Body of pancreas (tissue), 4 donors: ENCODE results near the gene NKIRAS1. TPM values are rescaled to one million over a fixed set of nuclear protein-coding genes. Genes with fewer than 3 reads are reported as not detected.
A peak's percentile ranks its signal among the peaks of the same experiment; 100 is the strongest.
"Not testable (repeated sequence)": the region's sequence is repeated elsewhere in the genome, so short reads cannot be mapped to it uniquely, and the experiment has no call there.

ENCODE experiments used
- ATAC-seq: fragments of 150-250 bp; one replicate; pipeline ENCODE4 v1.9.1; 2016
- DNase-seq, 4 donors: peaks; one replicate each; pipeline ENCODE4 v3.0.0-alpha.2; 2019
- H3K27ac ChIP-seq, 4 donors: fragments of 200-600 bp; sonication (generic); 1 replicate in 3 of 4; 2 replicates in 1 of 4; pipeline versions ENCODE4 v1.5.1 to v1.6.1; 2016 to 2019; ENCODE audit warnings: mild to moderate bottlenecking in 1 of 4, mixed read lengths in 1 of 4, moderate library complexity in 1 of 4
- H3K27me3 ChIP-seq, 2 donors: fragments of 200-600 bp; sonication (generic); one replicate each; pipeline ENCODE4 v1.6.0; 2016; ENCODE audit warnings: mild to moderate bottlenecking in 1 of 2
- H3K36me3 ChIP-seq, 2 donors: fragments of 200-600 bp; sonication (generic); replicated peaks in 1 of 2; 2 replicates each; pipeline ENCODE4 v1.5.1; 2016; ENCODE audit warnings: low read depth in 2 of 2; ENCODE audit not compliant: insufficient read depth in 1 of 2
- H3K4me1 ChIP-seq: fragments of 200-600 bp; sonication (generic); one replicate; pipeline ENCODE4 v1.6.0; 2016
- H3K4me3 ChIP-seq, 2 donors: fragments of 200-600 bp; sonication (generic); 1 replicate in 1 of 2; 2 replicates in 1 of 2; pipeline ENCODE4 v1.5.1; 2016 to 2019
- H3K9me3 ChIP-seq, 3 donors: fragments of 200-600 bp; sonication (generic); 1 replicate in 2 of 3; 2 replicates in 1 of 3; pipeline ENCODE4 v1.5.1; 2016
- POLR2A ChIP-seq, 3 donors: fragments of 450-650 bp; IDR thresholded peaks; one replicate each; pipeline ENCODE4 v1.6.1; 2016; ENCODE audit warnings: antibody characterized with exemption in 3 of 3, mild to moderate bottlenecking in 2 of 3
- WGBS, 2 donors: methylation state at CpG; one replicate each; pipeline ENCODE4 v1.1.5; 2017; 5-methylcytosine and 5-hydroxymethylcytosine counted together
- intact Hi-C: fragments of 100-400 bp; cut with DNase I; formaldehyde crosslinking; loops from one replicate; pipeline ENCODE4 v1.15.1; 2023
- total RNA-seq, 2 donors: library from RNA; depleted of rRNA; stranded (reverse); fragments of >200 nt; gene quantifications; one replicate each; pipeline ENCODE4 v1.1.0, GENCODE V29; 2016
- TF ChIP-seq, protein P1 (sequence below), 7 experiments: fragments of 450-650 bp in 4 of 7; fragments of 200-600 bp in 3 of 7; sonication (generic) in 3 of 7; IDR thresholded peaks; one replicate each; pipeline ENCODE4 v1.5.1; 2016 to 2019; ENCODE audit warnings: antibody characterized with exemption in 7 of 7

Gene NKIRAS1
- total RNA-seq, 2 donors from 2014 or later: 2.0 to 7.8 TPM

GRCh38 chr3:23923786-23924185 lies 7.0 kb upstream of the NKIRAS1 start:
- peaks cover 11% of the 10 kb centered on the region for H3K4me1 ChIP-seq
- DNase-seq (no peak), ATAC-seq (no peak)
- H3K4me3 ChIP-seq: no peak overlapping the region
- intact Hi-C loops: no loop called here
- H3K27me3 ChIP-seq: no peaks in the 10 kb centered on the region
- WGBS, 2 donors: 76 to 78% methylated on average over 2 of the region's 2 CpGs
- H3K36me3 ChIP-seq: peaks cover 0 to 11% of the 10 kb centered on the region in 2 donors
- no peaks in the 10 kb centered on the region for H3K9me3 ChIP-seq
- no peak overlapping the region for H3K27ac ChIP-seq
- TF ChIP-seq POLR2A (IDR thresholded peaks at IDR 0.05): no peak

- Histone ChIP-seq H3K36me3 (peaks cover 0 to 11% of the 10 kb centered on the region in 2 donors), H3K27ac (no peak overlapping the region), H3K9me3 (no peaks in the 10 kb centered on the region), H3K27me3 (no peaks in the 10 kb centered on the region), H3K4me1 (peaks cover 21% of the 10 kb centered on the region), H3K4me3 (no peak overlapping the region)
- no peak for DNase-seq
- TF ChIP-seq, protein P1, sequence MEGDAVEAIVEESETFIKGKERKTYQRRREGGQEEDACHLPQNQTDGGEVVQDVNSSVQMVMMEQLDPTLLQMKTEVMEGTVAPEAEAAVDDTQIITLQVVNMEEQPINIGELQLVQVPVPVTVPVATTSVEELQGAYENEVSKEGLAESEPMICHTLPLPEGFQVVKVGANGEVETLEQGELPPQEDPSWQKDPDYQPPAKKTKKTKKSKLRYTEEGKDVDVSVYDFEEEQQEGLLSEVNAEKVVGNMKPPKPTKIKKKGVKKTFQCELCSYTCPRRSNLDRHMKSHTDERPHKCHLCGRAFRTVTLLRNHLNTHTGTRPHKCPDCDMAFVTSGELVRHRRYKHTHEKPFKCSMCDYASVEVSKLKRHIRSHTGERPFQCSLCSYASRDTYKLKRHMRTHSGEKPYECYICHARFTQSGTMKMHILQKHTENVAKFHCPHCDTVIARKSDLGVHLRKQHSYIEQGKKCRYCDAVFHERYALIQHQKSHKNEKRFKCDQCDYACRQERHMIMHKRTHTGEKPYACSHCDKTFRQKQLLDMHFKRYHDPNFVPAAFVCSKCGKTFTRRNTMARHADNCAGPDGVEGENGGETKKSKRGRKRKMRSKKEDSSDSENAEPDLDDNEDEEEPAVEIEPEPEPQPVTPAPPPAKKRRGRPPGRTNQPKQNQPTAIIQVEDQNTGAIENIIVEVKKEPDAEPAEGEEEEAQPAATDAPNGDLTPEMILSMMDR (IDR thresholded peaks at IDR 0.05): no peak
- no peak for TF ChIP-seq POLR2A (IDR thresholded peaks at IDR 0.05)
- no peak for ATAC-seq
- intact Hi-C loops: no loop called here
- WGBS, 2 donors: 80 to 89% methylated on average over 3 of the region's 3 CpGs
Measured at GRCh38 chr3:23921052-23921511, 4.3 kb upstream of the NKIRAS1 start.

- peaks cover 30% of the 10 kb centered on the region for H3K4me1 ChIP-seq
- no peaks in the 10 kb centered on the region for H3K27me3 ChIP-seq
- no peak overlapping the region for H3K4me3 ChIP-seq
- H3K27ac ChIP-seq: no peak overlapping the region
- peak in 1 of 3 donors; percentile 22 for TF ChIP-seq POLR2A (IDR thresholded peaks at IDR 0.05)
- TF ChIP-seq, protein P1 (IDR thresholded peaks at IDR 0.05): no peak
- no peaks in the 10 kb centered on the region for H3K9me3 ChIP-seq
- ATAC-seq: no peak
- 82 to 85% methylated on average over 5 of the region's 5 CpGs for WGBS, 2 donors
- DNase-seq: no peak
- peaks cover 0 to 11% of the 10 kb centered on the region in 2 donors for H3K36me3 ChIP-seq
- intact Hi-C loops: no loop called here
Measured at GRCh38 chr3:23920151-23920655, 3.4 kb upstream of the NKIRAS1 start.

DNA sequence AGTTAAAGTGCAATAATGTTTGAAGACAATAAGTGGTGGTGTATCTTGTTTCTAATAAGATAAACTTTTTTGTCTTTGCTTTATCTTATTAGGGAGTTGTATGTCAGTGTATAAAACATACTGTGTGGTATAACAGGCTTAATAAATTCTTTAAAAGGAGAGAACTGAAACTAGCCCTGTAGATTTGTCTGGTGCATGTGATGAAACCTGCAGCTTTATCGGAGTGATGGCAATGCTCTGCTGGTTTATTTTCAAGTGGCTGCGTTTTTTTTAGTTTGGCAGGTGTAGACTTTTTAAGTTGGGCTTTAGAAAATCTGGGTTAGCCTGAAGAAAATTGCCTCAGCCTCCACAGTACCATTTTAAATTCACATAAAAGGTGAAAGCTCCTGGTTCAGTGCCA lies 2.8 kb upstream of the NKIRAS1 start:
- no peak overlapping the region for H3K4me3 ChIP-seq
- no peak for ATAC-seq
- no peak overlapping the region for H3K27ac ChIP-seq
- intact Hi-C loops: no loop called here
- no peaks in the 10 kb centered on the region for H3K9me3 ChIP-seq
- DNase-seq: no peak
- WGBS, 2 donors: 62 to 82% methylated on average over 2 of the region's 2 CpGs
- peaks cover 33% of the 10 kb centered on the region for H3K4me1 ChIP-seq
- peaks cover 0 to 11% of the 10 kb centered on the region in 2 donors for H3K36me3 ChIP-seq
- TF ChIP-seq POLR2A (IDR thresholded peaks at IDR 0.05): no peak
- TF ChIP-seq, protein P1 (IDR thresholded peaks at IDR 0.05): no peak
- no peaks in the 10 kb centered on the region for H3K27me3 ChIP-seq

DNA sequence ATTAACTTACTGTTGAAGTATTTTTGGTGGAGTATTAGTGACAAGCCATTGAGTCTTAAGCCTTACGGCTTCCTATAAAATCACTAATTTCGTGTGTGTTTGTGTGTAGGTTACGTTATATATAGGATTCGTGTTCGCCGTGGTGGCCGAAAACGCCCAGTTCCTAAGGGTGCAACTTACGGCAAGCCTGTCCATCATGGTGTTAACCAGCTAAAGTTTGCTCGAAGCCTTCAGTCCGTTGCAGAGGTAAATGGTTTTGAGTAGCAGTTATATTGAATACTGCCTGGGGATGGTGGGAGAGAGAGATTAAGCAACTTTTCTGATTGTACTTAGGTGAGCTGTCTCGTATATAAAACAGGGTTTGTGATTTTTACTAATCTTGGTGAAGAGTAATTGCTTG lies 1.5 kb upstream of the NKIRAS1 start:
- H3K36me3 ChIP-seq: peaks cover 0 to 11% of the 10 kb centered on the region in 2 donors
- intact Hi-C loops, ATAC-seq, DNase-seq, H3K9me3 ChIP-seq, H3K27me3 ChIP-seq: not testable (repeated sequence)
- peak overlapping the region in 3 of 4 donors; percentile 89 to 95 (median 92) for H3K27ac ChIP-seq
- 20 to 29% methylated on average over 12 of the region's 12 CpGs for WGBS, 2 donors
- peaks cover 39% of the 10 kb centered on the region for H3K4me1 ChIP-seq
- H3K4me3 ChIP-seq: peak overlapping the region in 1 of 2 donors; percentile 90

GRCh38 chr3:23917679-23918303 lies 1.0 kb upstream of the NKIRAS1 start:
- peak overlapping the region; percentile 89 to 96 (median 94) for H3K27ac ChIP-seq
- H3K27me3 ChIP-seq, H3K9me3 ChIP-seq, intact Hi-C loops: not testable (repeated sequence)
- peak overlapping the region; percentile 75 to 90 for H3K4me3 ChIP-seq
- DNase-seq: peak in 3 of 4 donors; percentile 62 to 77 (median 71)
- H3K4me1 ChIP-seq: peaks cover 39% of the 10 kb centered on the region
- 0 to 1% methylated on average over 21 of the region's 21 CpGs for WGBS, 2 donors
- H3K36me3 ChIP-seq: peaks cover 0 to 11% of the 10 kb centered on the region in 2 donors
- peak; percentile 53 for ATAC-seq
